ENCODE results near the gene ENAH.
A peak's percentile ranks its signal among the peaks of the same experiment; 100 is the strongest.
"Not testable (repeated sequence)": the region's sequence is repeated elsewhere in the genome, so short reads cannot be mapped to it uniquely, and the experiment has no call there.

ENAH gene

GRCh38 chr1:225522588-225523262, 130.2 kb downstream of the ENAH start:
- DNase-seq, result no peak

GRCh38 chr1:225520587-225521227, 132.2 kb downstream of the ENAH start:
- DNase-seq, result no peak

DNA sequence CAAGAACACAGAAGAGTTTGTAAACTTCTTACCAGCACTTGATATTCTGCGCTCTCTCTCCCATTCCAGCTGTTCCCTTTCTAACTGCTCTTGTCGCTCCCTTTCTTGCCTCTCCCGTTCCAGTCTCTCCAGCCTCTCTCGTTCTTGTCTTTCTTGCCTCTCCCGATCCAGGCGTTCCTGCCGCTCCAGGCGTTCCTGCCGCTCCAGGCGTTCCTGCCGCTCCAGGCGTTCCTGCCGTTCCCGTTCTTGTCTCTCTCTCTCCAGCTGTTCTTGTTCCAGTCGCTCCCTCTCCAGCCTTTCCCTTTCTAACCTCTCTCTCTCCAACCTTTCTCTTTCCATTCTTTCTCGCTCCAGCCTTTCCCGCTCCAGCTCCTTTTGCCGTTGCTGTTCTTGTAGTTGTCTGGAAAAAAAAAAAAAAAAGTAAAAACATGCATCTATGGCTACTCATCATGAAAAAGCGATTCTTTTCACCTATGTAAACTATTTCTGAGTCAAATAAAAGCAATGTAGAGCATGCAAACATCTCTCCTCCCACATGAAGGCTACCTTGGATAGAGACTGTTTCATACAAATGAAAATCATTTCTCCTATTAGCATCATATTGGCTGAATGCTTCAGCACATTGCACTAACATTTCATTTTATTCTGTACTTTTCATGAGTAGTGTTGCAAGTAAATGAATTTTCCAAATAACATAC, 133.6 kb downstream of the ENAH start:
- no peak for DNase-seq

GRCh38 chr1:225517697-225518096, 135.2 kb downstream of the ENAH start:
- DNase-seq, result peak; percentile 27 to 60 (median 52)

GRCh38 chr1:225517221-225517620, 135.7 kb downstream of the ENAH start:
- DNase-seq, result no peak

DNA sequence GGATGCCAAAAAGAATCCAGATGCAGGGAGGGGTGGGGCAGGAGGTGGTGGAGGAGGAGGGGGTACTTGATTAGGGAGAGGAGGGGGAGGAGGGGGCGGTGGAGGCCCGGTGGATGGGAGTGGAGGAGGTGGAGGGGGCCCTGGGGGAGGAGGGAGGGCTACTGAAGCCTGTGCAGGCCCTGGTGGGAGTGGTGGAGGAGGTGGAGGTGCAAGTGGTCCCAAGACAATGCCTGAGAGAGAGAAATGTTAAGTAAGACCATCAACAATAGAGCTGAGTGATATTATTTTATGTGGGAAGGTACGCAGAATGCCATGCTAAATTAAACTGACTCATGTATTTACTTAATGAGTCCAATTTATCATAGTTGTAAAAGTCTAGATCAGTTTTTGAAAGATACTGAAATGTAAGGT, 138.2 kb downstream of the ENAH start:
- DNase-seq, result no peak

- not testable (repeated sequence) for DNase-seq
These were observed 139.3 kb downstream of the ENAH start for GRCh38 chr1:225513576-225513975.

GRCh38 chr1:225511828-225512381, 141.0 kb downstream of the ENAH start:
- DNase-seq, result no peak

- DNase-seq, result not testable (repeated sequence)
These were observed 142.2 kb downstream of the ENAH start for GRCh38 chr1:225510740-225511139.

GRCh38 chr1:225509770-225510169, 143.2 kb downstream of the ENAH start:
- DNase-seq, result no peak

GRCh38 chr1:225509376-225509707, 143.6 kb downstream of the ENAH start:
- no peak for DNase-seq

DNA sequence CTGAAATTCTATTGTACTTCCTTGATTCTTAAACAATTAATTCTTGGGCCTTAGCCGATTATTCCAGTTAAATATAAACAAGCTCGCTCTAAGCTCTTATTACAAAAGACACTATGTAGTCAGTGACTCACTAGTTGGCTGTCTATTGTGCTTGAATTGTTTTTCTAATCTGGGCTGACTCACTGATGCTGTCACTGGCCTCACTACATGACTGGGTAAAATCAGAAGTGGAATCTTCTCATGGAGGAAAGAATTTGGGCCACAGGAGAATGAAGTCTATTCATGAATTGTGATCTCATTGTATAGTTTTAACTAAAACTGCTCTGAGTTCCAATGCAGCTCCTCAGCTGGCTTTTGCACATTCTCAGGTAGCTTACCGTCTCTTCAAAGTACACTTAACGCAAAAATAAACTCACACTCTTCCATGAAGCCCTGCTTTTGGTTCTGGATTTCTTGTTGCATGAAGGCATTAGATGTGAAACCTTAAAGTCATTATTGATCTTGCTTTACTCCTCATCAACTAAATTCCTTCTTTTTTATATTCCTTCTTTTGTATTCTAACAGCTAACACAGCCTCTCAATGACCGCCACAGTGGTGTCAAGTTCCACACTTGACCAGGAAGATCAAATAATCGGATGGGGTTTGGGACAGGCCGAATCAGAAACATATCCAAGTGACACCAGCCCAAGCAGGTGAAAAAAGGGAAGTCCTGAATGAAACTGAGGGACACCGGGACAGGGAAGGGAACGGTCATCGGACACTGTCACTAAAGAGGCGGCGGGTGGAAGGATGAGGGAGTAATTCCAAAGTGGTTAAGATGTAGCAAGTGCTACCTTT, 144.2 kb downstream of the ENAH start:
- peak; percentile 61 to 82 (median 78) for DNase-seq

DNA sequence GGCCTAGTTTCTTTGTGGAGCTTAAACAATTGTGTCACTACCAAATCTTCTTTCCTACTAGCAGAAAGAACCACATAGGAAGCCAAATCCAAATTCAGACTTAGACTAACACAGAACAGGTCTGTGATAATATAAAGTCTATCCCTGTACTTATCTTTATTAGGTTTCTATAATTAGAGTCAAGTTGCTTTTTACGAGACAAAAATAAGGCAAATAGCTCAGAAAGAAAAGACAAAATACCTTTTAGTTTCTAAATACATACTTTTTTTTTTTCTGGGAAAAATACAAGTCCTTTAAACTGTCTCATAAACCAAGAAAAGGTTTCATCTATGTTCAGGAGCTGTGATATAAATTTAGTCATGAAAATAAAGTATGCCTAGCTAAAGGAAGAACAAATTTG, 146.2 kb downstream of the ENAH start:
- no peak for DNase-seq

DNA sequence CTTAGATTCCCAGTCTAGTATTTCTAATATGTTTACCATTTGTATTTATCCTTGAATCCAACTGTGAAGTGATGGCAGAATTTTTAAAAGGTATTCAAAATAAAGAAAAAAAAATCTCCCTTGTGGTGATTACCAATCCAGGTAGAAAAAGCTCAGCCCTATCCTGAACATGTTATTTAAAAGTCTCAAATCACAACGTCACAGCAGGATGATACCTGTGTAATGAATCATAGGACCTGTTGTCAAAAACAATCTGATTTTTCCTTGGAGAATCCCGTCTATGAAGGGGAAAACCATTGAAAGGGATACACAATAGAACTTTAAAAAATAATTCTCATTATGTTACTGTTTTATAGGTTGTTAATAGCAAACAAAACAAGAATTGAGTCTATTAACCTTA, 148.1 kb downstream of the ENAH start:
- DNase-seq, result no peak

GRCh38 chr1:225500624-225501192, 152.2 kb downstream of the ENAH start:
- DNase-seq, result no peak

- DNase-seq, result no peak
These were observed 154.3 kb downstream of the ENAH start for GRCh38 chr1:225498549-225499136.

DNA sequence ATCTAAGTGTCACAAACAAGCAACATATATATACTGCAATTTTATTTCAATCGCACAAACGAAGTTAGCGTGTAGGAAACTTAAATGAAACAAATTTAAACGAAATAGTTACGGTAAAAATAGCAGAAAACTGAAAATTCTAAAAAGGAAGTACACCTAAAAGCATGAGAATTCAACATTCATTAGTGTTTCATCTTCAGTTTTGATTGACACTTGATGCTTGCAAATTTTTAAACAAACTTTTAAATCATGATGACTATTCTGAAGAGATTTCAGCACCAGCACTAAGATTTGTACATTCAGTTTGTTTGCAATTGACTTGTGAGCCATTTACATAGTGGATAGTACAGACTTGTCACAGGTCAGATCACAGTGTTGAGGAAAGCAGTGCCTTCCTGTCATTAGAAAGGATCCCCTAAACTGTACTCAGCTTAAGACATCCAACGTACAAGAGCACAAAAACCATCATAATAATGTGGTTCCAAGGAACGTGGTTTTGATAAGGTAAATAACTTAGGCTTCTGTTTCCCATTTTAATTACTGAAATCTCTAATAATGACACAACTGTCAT, 158.0 kb downstream of the ENAH start:
- no peak for DNase-seq

DNA sequence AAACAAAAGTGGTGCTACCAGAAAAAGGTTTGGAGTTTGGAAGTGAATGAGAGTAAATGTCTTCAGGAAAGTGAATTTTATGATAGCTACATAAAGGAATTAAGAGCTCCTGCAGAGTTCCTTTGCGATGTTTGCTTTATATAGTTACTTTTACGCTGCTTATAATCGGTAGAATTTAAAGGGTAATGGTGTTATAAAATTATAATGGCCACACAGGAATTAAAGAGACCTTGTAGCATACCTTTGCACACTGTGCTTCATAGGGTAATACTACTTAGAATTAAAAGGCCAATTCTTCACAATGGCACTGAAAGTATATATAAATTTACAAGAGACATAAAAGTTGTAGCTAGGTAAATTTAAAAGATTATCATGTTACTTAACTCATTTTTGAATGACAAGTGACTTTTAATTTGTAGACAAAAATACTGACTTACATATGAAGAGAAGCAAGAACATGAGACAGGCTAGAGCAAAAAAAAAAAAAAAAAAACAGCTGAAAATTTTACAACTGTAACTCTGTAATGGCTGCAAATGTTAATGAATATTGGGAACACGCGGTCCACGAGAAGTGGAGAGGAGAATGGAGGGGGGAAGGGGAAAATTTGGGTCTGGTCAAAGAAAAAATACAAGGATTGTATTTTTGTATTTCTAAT, 159.2 kb downstream of the ENAH start:
- DNase-seq, result no peak

DNA sequence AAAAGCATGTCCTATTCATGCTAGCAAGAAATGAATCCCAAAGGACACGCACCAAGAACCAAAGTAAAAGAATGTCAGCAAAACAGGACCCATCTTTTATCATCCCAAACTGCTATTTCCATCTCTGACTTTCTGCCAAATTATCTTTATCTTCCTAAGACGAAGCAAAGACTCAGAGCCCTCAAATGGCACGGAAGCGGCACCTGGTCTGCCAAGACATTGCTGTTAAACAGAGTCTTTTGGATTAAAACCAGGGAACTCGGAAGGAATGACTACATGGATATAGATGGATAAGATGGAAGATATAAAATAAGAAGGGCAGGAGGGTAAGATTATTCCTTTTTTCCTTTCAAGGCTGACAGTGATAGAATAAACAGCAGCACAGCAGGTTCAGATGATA, 164.2 kb downstream of the ENAH start:
- no peak for DNase-seq

- no peak for DNase-seq
These were observed 166.1 kb downstream of the ENAH start for GRCh38 chr1:225486856-225487255.

GRCh38 chr1:225485991-225486530, 166.9 kb downstream of the ENAH start:
- DNase-seq, result no peak

Measured in suppressor macrophage treated with lipopolysaccharide for 1 hour (primary cell).